ENCODE data around the gene RHOJ.

GRCh38 chr14:63266106-63266505 is 61.9 kb downstream of the RHOJ start:
- TF ChIP-seq, protein P1, sequence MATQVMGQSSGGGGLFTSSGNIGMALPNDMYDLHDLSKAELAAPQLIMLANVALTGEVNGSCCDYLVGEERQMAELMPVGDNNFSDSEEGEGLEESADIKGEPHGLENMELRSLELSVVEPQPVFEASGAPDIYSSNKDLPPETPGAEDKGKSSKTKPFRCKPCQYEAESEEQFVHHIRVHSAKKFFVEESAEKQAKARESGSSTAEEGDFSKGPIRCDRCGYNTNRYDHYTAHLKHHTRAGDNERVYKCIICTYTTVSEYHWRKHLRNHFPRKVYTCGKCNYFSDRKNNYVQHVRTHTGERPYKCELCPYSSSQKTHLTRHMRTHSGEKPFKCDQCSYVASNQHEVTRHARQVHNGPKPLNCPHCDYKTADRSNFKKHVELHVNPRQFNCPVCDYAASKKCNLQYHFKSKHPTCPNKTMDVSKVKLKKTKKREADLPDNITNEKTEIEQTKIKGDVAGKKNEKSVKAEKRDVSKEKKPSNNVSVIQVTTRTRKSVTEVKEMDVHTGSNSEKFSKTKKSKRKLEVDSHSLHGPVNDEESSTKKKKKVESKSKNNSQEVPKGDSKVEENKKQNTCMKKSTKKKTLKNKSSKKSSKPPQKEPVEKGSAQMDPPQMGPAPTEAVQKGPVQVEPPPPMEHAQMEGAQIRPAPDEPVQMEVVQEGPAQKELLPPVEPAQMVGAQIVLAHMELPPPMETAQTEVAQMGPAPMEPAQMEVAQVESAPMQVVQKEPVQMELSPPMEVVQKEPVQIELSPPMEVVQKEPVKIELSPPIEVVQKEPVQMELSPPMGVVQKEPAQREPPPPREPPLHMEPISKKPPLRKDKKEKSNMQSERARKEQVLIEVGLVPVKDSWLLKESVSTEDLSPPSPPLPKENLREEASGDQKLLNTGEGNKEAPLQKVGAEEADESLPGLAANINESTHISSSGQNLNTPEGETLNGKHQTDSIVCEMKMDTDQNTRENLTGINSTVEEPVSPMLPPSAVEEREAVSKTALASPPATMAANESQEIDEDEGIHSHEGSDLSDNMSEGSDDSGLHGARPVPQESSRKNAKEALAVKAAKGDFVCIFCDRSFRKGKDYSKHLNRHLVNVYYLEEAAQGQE (IDR thresholded peaks at IDR 0.05), result no peak
- TF ChIP-seq TAF1 (conservative IDR thresholded peaks at IDR 0.05) (no peak), CTCF (IDR thresholded peaks at IDR 0.05; ENCODE audit: low read depth, low read length, missing input control) (no peak), JUND (IDR thresholded peaks at IDR 0.05) (no peak), YY1 (IDR thresholded peaks at IDR 0.05) (no peak), GABPA (IDR thresholded peaks at IDR 0.05 in 1 of 2, conservative IDR thresholded peaks at IDR 0.05 in 1 of 2) (no peak), EGR1 (IDR thresholded peaks at IDR 0.05; ENCODE audit: low read depth in 2 of 2) (no peak), SP1 (IDR thresholded peaks at IDR 0.05) (no peak), RAD21 (IDR thresholded peaks at IDR 0.05) (no peak), FOXA1 (IDR thresholded peaks at IDR 0.05) (no peak), MAX (IDR thresholded peaks at IDR 0.05) (no peak)
- TF ChIP-seq, protein P2, sequence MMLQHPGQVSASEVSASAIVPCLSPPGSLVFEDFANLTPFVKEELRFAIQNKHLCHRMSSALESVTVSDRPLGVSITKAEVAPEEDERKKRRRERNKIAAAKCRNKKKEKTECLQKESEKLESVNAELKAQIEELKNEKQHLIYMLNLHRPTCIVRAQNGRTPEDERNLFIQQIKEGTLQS (IDR thresholded peaks at IDR 0.05), result no peak
- TF ChIP-seq, protein P3, sequence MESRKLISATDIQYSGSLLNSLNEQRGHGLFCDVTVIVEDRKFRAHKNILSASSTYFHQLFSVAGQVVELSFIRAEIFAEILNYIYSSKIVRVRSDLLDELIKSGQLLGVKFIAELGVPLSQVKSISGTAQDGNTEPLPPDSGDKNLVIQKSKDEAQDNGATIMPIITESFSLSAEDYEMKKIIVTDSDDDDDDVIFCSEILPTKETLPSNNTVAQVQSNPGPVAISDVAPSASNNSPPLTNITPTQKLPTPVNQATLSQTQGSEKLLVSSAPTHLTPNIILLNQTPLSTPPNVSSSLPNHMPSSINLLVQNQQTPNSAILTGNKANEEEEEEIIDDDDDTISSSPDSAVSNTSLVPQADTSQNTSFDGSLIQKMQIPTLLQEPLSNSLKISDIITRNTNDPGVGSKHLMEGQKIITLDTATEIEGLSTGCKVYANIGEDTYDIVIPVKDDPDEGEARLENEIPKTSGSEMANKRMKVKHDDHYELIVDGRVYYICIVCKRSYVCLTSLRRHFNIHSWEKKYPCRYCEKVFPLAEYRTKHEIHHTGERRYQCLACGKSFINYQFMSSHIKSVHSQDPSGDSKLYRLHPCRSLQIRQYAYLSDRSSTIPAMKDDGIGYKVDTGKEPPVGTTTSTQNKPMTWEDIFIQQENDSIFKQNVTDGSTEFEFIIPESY (IDR thresholded peaks at IDR 0.05), result no peak

All from liver (tissue), 3 donors.